H9 (cell line): ENCODE measurements around the gene HRNR. TPM values are rescaled to one million over a fixed set of nuclear protein-coding genes. Genes with fewer than 3 reads are reported as not detected.

ENCODE experiments used
- DNase-seq: peaks from one replicate; pipeline ENCODE4 v3.0.0-alpha.2; 2017
- H2AFZ ChIP-seq: one replicate; pipeline ENCODE4 v1.6.1; 2013; ENCODE audit warnings: mild to moderate bottlenecking, low read length, control low read depth, moderate library complexity
- H2AK5ac ChIP-seq: 2 replicates; pipeline ENCODE4 v1.6.1; 2013; ENCODE audit warnings: low read length, control low read depth, mixed read lengths; ENCODE audit not compliant: insufficient read length
- H2BK120ac ChIP-seq: one replicate; pipeline ENCODE4 v1.6.1; 2013; ENCODE audit warnings: low read depth, mild to moderate bottlenecking, low read length, control low read depth, inconsistent platforms; ENCODE audit not compliant: poor library complexity, severe bottlenecking
- H2BK12ac ChIP-seq: 2 replicates; pipeline ENCODE4 v1.6.1; 2013; ENCODE audit warnings: low read length, control low read depth, mixed read lengths, low read depth; ENCODE audit not compliant: insufficient read length
- H2BK15ac ChIP-seq: 2 replicates; pipeline ENCODE4 v1.6.1; 2013; ENCODE audit warnings: low read depth, low read length, control low read depth
- H2BK20ac ChIP-seq: one replicate; pipeline ENCODE4 v1.6.1; 2013; ENCODE audit warnings: low read depth, mild to moderate bottlenecking, low read length, control low read depth, inconsistent platforms; ENCODE audit not compliant: poor library complexity, severe bottlenecking
- H2BK5ac ChIP-seq: 2 replicates; pipeline ENCODE4 v1.6.1; 2013; ENCODE audit warnings: low read length, control low read depth, mixed read lengths; ENCODE audit not compliant: insufficient read length
- H3K14ac ChIP-seq: 2 replicates; pipeline ENCODE4 v1.6.1; 2013; ENCODE audit warnings: low read length, control low read depth; ENCODE audit not compliant: insufficient read depth
- H3K18ac ChIP-seq: 2 replicates; pipeline ENCODE4 v1.6.1; 2013; ENCODE audit warnings: low read depth, mild to moderate bottlenecking, mixed read lengths, low read length, control low read depth; ENCODE audit not compliant: insufficient read length
- H3K23ac ChIP-seq: 2 replicates; pipeline ENCODE4 v1.6.1; 2013; ENCODE audit warnings: low read length, control low read depth, mixed read lengths, low read depth; ENCODE audit not compliant: insufficient read length
- H3K23me2 ChIP-seq: 2 replicates; pipeline ENCODE4 v1.6.1; 2013; ENCODE audit warnings: low read depth, mild to moderate bottlenecking, mixed read lengths, low read length, control low read depth; ENCODE audit not compliant: insufficient read length, poor library complexity, severe bottlenecking
- H3K27ac ChIP-seq: 2 replicates; pipeline ENCODE4 v1.5.1; 2013; ENCODE audit warnings: low read length, control low read depth, mixed read lengths, low read depth; ENCODE audit not compliant: insufficient read length
- H3K27me3 ChIP-seq: 2 replicates; pipeline ENCODE4 v1.6.1; 2013; ENCODE audit warnings: low read length, control low read depth, inconsistent platforms; ENCODE audit not compliant: insufficient read depth
- H3K4ac ChIP-seq: 2 replicates; pipeline ENCODE4 v1.6.1; 2013; ENCODE audit warnings: low read depth, mild to moderate bottlenecking, control low read depth, inconsistent platforms, low read length, moderate library complexity
- H3K4me1 ChIP-seq: 2 replicates; pipeline ENCODE4 v1.6.1; 2013; ENCODE audit warnings: low read length, control low read depth, inconsistent platforms; ENCODE audit not compliant: insufficient read depth
- H3K4me2 ChIP-seq: 2 replicates; pipeline ENCODE4 v1.6.1; 2013; ENCODE audit warnings: low read length, control low read depth, mixed read lengths; ENCODE audit not compliant: insufficient read length, insufficient read depth
- H3K56ac ChIP-seq: 2 replicates; pipeline ENCODE4 v1.6.1; 2013; ENCODE audit warnings: low read depth, mild to moderate bottlenecking, mixed read lengths, low read length, control low read depth; ENCODE audit not compliant: insufficient read length
- H3K79me1 ChIP-seq: 2 replicates; pipeline ENCODE4 v1.6.1; 2013; ENCODE audit warnings: low read depth, mild to moderate bottlenecking, moderate library complexity, low read length, control low read depth, inconsistent platforms; ENCODE audit not compliant: insufficient read depth, poor library complexity, severe bottlenecking
- H3K79me2 ChIP-seq: 2 replicates; pipeline ENCODE4 v1.6.1; 2013; ENCODE audit warnings: low read length, control low read depth, inconsistent platforms; ENCODE audit not compliant: insufficient read depth
- H3K9ac ChIP-seq: 2 replicates; pipeline ENCODE4 v1.6.1; 2013; ENCODE audit warnings: low read length, control low read depth, mixed read lengths; ENCODE audit not compliant: insufficient read length; ENCODE audit errors: extremely low read depth
- H3K9me3 ChIP-seq: one replicate; pipeline ENCODE4 v1.6.1; 2013; ENCODE audit warnings: low read depth, low read length, inconsistent platforms; ENCODE audit not compliant: control insufficient read depth
- H3T11ph ChIP-seq: one replicate; pipeline ENCODE4 v1.6.1; 2013; ENCODE audit warnings: mild to moderate bottlenecking, low read length, control low read depth, inconsistent platforms
- H4K20me1 ChIP-seq: one replicate; pipeline ENCODE4 v1.6.1; 2013; ENCODE audit not compliant: control insufficient read depth, insufficient read length, insufficient read depth
- H4K5ac ChIP-seq: 2 replicates; pipeline ENCODE4 v1.6.1; 2013; ENCODE audit warnings: low read depth, mild to moderate bottlenecking, mixed read lengths, low read length, control low read depth; ENCODE audit not compliant: insufficient read length
- H4K8ac ChIP-seq: replicated peaks from 2 replicates; pipeline ENCODE4 v1.6.1; 2013; ENCODE audit warnings: low read length, control low read depth, mixed read lengths, low read depth; ENCODE audit not compliant: insufficient read length
- H4K91ac ChIP-seq: 2 replicates; pipeline ENCODE4 v1.6.1; 2013; ENCODE audit warnings: low read depth, mild to moderate bottlenecking, moderate library complexity, mixed read lengths, low read length, control low read depth; ENCODE audit not compliant: insufficient read length
- H3K27ac Mint-ChIP-seq, 3 experiments: 2 replicates in 2 of 3; 3 replicates in 1 of 3; pipeline ENCODE4 v1.8.0; 2020 to 2021; ENCODE audit warnings: mixed read lengths in 3 of 3, mild to moderate bottlenecking in 1 of 3, moderate library complexity in 1 of 3
- H3K27me3 Mint-ChIP-seq: 2 replicates; pipeline ENCODE4 v1.8.0; 2021; ENCODE audit warnings: low read depth, mild to moderate bottlenecking, moderate library complexity, mixed read lengths
- H3K36me3 Mint-ChIP-seq, 3 experiments: 2 replicates in 2 of 3; 3 replicates in 1 of 3; pipeline ENCODE4 v1.8.0; 2020 to 2021; ENCODE audit warnings: low read depth in 3 of 3, mixed read lengths in 3 of 3; ENCODE audit not compliant: insufficient read depth in 1 of 3
- H3K4me1 Mint-ChIP-seq, 2 experiments: 2 replicates each; pipeline ENCODE4 v1.8.0; 2020; ENCODE audit warnings: mixed read lengths in 2 of 2
- H3K4me3 Mint-ChIP-seq, 2 experiments: 2 replicates in 1 of 2; 3 replicates in 1 of 2; pipeline ENCODE4 v1.8.0; 2020 to 2021; ENCODE audit warnings: mild to moderate bottlenecking in 2 of 2, mixed read lengths in 2 of 2, moderate library complexity in 1 of 2
- H3K9me3 Mint-ChIP-seq, 2 experiments: 2 replicates in 1 of 2; 3 replicates in 1 of 2; pipeline ENCODE4 v1.8.0; 2020; ENCODE audit warnings: mild to moderate bottlenecking in 2 of 2, mixed read lengths in 2 of 2, moderate library complexity in 1 of 2
- CTCF ChIP-seq: fragments of 200-600 bp; sonication (generic); conservative IDR thresholded peaks from 3 replicates; pipeline ENCODE4 v1.8.0; 2021; ENCODE audit warnings: antibody characterized with exemption, mild to moderate bottlenecking
- WGBS: extraction: QIAGEN DNeasy Blood & Tissue Kit; methylation state at CpG from one replicate; pipeline ENCODE4 v1.1.7; 2013; ENCODE audit warnings: missing lambda C conversion rate, low lambda C conversion rate, mixed read lengths; ENCODE audit not compliant: insufficient read length; ENCODE audit errors: extremely low coverage; 5-methylcytosine and 5-hydroxymethylcytosine counted together
- total RNA-seq: library from RNA; stranded (reverse); gene quantifications from 2 replicates; pipeline ENCODE4 v1.2.1, GENCODE V29; 2021

The HRNR gene
- total RNA-seq, 1 experiment from 2014 or later: not detected

- H3K9me3 Mint-ChIP-seq: peaks cover 75 to 89% of the 10 kb centered on the region in 2 experiments
- no peak overlapping the region for H2BK15ac ChIP-seq
- no peak overlapping the region for H3K18ac ChIP-seq
- no peaks in the 10 kb centered on the region for H3K4me1 Mint-ChIP-seq
- H3K27me3 Mint-ChIP-seq: 0 out of 2 replicates have a peak, but pooled peaks cover 1% of the 10 kb centered on the region
- H4K8ac ChIP-seq: no peak overlapping the region
- no peak overlapping the region for H3K9ac ChIP-seq
- H3K23ac ChIP-seq: no peak overlapping the region
- H3K23me2 ChIP-seq: no peaks in the 10 kb centered on the region
- H3K27ac Mint-ChIP-seq: no peak overlapping the region
- no peak overlapping the region for H4K91ac ChIP-seq
- H3K9me3 ChIP-seq: peaks cover 74% of the 10 kb centered on the region
- H3K79me1 ChIP-seq: no peaks in the 10 kb centered on the region
- H2BK20ac ChIP-seq: no peak overlapping the region
- no peak overlapping the region for H4K5ac ChIP-seq
- H3K27ac ChIP-seq: no peak overlapping the region
- WGBS: no CpG with 5 or more reads among the region's 1 CpG
- no peak overlapping the region for H2BK120ac ChIP-seq
- H2BK5ac ChIP-seq: no peak overlapping the region
- DNase-seq: no peak
- no peaks in the 10 kb centered on the region for H3K4me1 ChIP-seq
- no peak overlapping the region for H3K56ac ChIP-seq
- no peak overlapping the region for H2BK12ac ChIP-seq
- no peak overlapping the region for H3K4me2 ChIP-seq
- no peak overlapping the region for H3K4me3 Mint-ChIP-seq
- H2AK5ac ChIP-seq: no peak overlapping the region
- H3K27me3 ChIP-seq: no peaks in the 10 kb centered on the region
- TF ChIP-seq CTCF: no peak
- no peak overlapping the region for H3K14ac ChIP-seq
- no peaks in the 10 kb centered on the region for H3K79me2 ChIP-seq
- H3K36me3 Mint-ChIP-seq: peaks cover 0 to 26% (median 0%) of the 10 kb centered on the region in 3 experiments; a peak in 3 of 7 replicates
- no peak overlapping the region for H2AFZ ChIP-seq
- no peaks in the 10 kb centered on the region for H4K20me1 ChIP-seq
- H3K4ac ChIP-seq: no peak overlapping the region
- H3T11ph ChIP-seq: no peak overlapping the region
These were observed 61.1 kb downstream of the HRNR start for GRCh38 chr1:152162792-152163463.

Other genes starting within 250 kb of the HRNR start
- 160 and 162 TPM in 2 replicates for gene S100A10, start 230.3 kb downstream of the HRNR start, total RNA-seq
- gene S100A11, start 187.2 kb downstream of the HRNR start, total RNA-seq: 302 and 303 TPM in 2 replicates
- not detected in 2 replicates for gene TCHHL1, start 135.1 kb downstream of the HRNR start, total RNA-seq
- gene TCHH, start 108.7 kb downstream of the HRNR start, total RNA-seq: not detected in 2 replicates
- not detected in 2 replicates for gene RPTN, start 65.0 kb downstream of the HRNR start, total RNA-seq
- gene FLG, start 101.0 kb upstream of the HRNR start, total RNA-seq: not detected in 2 replicates
- gene FLG2, start 135.8 kb upstream of the HRNR start, total RNA-seq: not detected in 2 replicates
- gene CRNN, start 190.1 kb upstream of the HRNR start, total RNA-seq: not detected in 2 replicates